Astrocyte (in vitro differentiated cells and primary cell): ENCODE measurements around the gene B4GALT7.

Experiments
- CTCF ChIP-seq: IDR thresholded peaks from 2 replicates; pipeline ENCODE4 v1.5.1; 2011; ENCODE audit warnings: low read depth, mild to moderate bottlenecking, inconsistent platforms, low read length, moderate library complexity; ENCODE audit not compliant: insufficient read depth
- EZH2 ChIP-seq: IDR thresholded peaks from 2 replicates; pipeline ENCODE4 v1.6.1; 2012; ENCODE audit warnings: mild to moderate bottlenecking, low read length, inconsistent platforms; ENCODE audit not compliant: insufficient read depth

- TF ChIP-seq CTCF, result no peak
- TF ChIP-seq EZH2, result no peak
Observed at GRCh38 chr5:177557796-177558195, 42.1 kb upstream of the B4GALT7 start.
